Raji (cell line): Measurements from ENCODE around the gene PHKA2.

Experiments used
- POLR2A ChIP-seq: IDR thresholded peaks from 2 replicates; pipeline ENCODE4 v1.6.1; 2011; ENCODE audit warnings: low read depth, low read length, control low read depth; ENCODE audit not compliant: insufficient read depth

PHKA2 gene

DNA sequence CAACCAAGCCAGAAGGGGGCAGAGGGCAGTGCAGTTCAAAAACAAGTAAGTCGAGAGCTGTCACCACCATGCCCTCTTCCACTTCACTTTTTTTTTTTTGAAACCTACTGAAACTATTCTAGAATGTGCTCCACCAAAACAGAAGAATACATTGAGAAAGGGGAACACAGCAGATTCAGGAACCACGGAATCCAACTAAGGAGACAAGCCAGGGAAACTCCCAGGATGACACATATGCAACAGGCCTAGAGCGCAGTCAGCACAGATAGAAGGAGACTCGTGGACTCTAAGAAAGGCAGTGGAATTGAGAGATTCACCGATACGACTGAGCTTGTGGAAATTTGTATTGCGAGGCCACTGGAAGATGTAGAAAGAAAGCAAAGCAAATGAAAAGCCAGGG lies 66.1 kb downstream of the PHKA2 start:
- no peak for TF ChIP-seq POLR2A

DNA sequence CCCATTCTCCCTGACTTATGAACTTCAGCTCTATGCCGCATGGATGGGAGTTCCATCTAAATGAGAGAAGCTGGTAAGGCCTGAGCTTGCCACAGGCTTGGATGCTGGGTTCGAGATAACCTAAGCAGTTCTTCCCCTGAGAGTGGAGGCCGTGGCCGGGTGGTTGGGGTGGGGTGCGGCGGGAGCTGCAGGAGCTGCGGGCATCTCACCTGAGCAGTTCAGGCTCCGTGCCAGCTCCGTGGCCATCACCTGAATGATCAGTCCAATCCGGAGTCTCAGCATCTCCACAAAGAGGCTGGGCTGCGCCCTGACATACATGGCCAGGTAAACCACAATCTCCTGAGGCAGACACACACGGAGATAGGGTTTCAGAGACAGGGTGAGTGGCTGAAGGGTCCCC lies 77.6 kb downstream of the PHKA2 start:
- no peak for TF ChIP-seq POLR2A

DNA sequence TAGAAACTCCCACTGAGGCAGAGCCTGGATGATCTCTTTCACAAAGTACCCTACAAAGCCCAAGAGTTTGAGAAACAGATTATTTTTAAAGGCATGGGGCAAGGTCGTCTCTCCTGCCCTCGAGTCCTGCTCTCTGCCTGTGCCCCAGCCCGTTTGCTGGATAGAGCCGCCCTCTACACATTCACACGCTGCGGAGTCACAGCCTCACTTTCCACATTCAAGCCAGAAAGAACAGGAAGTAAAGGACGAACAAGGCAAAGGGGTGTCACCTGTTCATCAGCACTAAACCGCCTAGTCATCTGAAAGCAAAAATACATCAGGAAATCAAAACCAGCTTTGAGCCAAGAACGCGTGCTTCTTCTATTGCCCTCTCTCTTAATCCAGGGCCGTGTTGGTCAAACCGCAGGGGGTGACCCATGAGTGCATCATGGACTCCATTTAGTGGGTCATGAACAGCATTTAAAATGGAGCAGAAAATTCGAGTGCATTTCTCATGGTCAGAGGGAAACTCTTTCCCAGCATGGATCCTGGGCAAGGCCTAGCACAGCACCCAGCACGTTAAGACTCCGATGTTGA lies 83.4 kb downstream of the PHKA2 start:
- no peak for TF ChIP-seq POLR2A

DNA sequence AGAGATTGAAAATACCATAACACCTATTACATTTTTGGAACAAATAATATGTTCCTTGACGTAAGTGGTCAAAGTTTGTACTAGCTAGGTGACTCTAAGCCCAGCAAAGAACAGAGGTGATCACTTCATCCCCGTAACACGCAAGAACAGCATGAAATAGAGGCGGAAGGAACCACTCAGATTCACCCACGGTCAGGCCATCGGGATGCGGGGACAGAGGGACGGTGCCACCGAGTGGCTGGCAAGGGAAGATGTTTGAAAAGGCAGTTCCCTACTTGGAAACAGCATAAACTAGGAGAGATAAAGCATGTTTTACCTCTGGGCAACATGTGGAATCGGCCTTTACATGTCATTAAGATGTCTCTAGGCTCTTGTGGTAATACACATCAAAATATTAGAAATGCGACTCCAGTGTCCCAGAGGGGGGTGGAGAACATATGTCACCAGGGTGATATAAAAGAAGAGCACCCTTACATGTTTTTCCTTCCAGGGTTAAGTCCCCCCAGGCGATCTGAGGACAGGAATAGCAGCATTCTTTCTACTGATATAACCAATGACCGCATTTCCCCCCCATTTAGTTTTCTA lies 84.0 kb downstream of the PHKA2 start:
- TF ChIP-seq POLR2A, result no peak

DNA sequence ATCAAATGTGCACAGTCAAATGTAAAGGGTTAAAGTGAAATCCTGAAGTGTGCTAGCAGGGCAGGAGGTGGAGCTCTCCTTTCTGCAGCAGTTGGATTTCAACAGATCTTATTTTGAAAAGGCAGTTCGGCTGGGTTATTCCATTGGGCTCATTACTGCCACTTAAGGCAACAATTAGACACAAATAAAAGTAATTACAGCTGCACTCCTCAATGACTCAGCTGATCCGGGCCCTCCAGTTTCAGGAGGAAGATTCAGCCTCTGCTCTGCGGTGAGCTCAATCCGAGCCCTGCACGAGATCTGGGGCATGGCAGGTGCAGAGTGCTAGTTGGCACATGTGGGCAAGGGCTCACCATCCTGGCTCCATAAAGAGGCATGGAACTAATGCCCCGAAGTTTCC lies 85.4 kb downstream of the PHKA2 start:
- TF ChIP-seq POLR2A, result no peak

DNA sequence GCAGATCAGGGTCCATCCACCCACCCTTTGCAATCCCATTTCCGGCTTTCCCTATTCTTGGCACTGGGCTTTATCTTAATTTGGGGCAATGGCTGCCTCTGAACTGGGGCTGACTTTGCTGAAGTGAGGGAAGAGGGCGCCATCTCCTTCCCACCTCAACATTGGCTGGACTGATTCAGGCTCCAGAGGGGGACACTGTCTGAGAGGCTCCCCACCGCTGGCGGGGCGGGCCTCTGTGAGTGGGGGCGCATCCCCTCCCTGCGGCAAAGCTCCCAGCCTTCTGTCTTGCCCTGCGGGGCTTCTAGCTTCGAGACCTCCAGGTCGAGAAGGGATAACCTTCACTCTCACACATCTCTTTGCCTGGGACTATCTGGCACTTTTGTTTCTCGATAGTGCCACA lies 85.8 kb downstream of the PHKA2 start:
- TF ChIP-seq POLR2A, result no peak

DNA sequence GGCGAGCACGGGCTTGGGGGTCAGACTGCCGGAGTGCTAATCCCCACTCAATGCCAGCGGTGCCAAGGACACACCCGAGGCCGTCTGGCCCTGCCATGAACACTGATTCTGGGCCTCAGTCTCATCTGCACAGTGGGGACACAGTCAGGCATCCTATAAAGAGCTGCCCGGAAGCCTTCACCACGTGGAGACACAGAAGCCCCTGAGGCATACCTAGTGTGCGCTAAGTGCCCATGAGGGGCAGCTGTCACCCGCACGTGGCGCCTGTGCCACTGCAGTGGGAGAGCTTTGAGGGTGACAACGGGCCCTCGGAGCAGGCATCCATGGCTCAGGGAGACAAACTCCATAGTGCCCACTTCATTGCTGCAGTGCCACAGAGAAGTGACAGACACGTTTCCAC lies 86.3 kb downstream of the PHKA2 start:
- no peak for TF ChIP-seq POLR2A

DNA sequence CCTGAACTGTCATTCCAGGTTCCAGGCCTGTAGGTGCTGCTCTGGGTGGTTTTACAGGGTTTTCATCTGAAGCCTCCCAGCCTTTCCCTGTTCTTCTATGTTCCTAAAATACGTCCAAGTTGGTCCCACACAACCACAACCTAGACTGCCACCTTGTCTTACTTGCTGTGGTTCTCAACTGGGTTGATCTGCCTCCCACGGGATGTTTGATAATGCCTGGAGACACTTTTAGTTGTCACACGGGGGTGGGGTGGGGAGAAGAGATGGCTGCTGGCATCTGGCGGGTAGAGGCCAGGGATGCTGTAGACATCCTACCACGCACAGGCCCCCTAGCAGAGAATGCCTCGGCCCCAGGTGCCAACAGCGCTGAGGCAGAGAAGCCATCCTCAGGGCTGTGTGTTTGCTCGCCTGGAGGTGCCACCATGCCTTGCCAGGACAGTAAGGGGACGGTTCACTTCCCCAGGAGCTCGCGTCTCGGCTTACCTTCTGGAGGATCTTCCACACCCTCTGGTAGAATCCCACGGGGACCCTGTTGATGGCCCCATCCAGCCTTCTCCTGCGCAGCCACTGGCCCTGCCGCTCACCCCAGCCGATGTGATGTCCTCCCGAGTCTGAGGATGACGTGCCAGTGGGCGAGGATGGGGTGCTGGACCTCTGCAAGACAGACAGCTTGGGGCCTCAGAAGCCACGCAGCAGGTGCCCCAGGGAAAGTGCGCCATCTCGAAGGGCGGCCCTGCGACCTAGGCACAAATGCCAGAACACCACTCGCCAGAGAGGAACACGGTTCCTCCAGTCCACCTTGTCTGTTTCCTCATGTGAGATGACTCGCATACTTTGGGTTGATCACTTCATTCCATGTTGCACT lies 87.0 kb downstream of the PHKA2 start:
- TF ChIP-seq POLR2A, result no peak

DNA sequence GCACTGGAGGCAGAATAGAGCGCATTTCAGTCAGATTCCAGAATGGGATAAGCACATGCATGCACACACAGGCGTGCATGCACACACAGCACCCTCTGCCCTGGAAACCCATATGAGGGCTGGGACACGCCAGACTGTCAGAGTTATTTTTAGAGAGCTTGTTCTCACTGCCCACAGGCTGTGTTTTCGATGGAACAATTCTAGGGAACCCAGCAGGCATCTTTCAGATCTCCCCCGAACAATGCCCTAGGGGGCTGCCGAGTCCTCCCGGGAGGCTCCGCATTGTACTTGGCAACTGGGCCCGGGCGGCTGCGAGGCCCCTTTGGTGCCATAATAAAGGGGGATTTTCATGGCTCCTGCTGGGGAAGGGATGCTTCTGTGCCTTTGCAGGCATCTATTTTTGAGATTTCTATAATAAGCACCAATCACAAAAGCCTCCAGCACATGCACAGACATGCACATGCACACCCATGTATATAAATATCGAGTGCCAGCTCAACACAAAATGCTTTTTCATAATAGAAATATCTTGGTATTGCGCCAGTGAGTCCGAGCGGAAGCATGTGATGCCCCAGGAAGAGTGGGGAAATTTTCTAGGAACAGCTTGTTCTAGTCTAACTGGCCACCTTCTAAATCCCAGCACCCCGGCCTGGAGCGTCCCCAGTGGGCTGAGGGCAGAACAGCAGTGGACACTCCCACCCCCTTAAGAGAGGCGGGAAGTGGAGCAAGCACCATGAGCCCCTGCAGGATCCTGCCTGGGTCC lies 88.5 kb downstream of the PHKA2 start:
- TF ChIP-seq POLR2A, result no peak

DNA sequence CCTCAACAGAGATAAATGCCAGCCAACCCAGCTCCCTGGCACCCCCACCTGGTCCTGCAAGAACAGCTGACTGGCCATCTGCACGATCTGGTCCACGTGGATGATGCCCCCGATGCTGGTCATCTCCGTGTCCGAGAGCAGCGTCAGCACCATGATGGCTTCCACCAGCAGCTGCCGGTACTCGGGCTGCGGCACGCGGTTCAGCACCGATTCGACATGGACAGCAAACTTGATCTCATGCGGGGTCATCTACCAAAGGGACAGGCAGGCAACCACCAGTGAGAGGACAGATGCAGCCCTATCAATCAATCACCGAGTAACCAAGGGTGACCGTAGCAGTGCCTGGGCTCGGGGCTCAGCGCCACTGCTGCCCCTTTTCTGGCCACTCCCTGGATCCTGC lies 89.8 kb downstream of the PHKA2 start:
- TF ChIP-seq POLR2A, result no peak

DNA sequence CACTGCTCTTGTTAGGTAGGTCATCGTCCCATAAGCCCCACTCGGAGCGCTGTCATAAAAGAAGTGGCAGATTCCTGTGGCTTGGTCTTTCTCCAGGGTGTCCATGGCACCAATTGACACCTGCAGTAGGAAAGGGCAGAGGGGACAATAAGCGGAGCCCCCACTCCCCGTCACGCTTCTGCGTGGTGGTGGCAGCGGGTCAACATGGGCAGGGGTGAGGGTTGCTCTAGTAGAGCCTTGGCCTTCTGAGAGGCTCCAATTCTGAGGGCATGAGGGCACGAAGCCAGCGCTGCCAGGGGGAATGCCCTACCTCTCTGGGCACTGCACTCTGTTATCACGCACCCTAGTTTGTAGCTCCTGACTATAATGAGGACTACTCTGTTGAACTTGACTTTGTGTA lies 90.4 kb downstream of the PHKA2 start:
- TF ChIP-seq POLR2A, result no peak

DNA sequence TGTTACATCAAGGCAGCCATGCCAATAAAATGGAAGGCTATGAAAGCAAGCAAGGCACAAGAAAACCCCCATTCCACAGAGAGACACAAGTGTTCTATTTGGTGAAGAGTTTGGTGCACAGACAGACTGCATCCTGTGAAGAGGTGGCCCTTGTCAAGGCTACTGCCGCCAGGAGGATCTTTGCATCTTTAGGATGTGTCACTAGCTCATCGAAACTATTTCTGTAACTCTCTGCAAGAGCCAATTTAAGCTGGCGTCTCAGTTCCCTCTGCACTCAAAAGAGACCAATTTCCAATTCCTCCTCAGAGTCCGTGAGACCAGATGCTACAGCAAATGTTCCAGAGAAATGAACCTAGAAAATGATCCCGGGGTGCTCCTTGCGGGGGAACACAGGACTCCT lies 91.0 kb downstream of the PHKA2 start:
- no peak for TF ChIP-seq POLR2A

DNA sequence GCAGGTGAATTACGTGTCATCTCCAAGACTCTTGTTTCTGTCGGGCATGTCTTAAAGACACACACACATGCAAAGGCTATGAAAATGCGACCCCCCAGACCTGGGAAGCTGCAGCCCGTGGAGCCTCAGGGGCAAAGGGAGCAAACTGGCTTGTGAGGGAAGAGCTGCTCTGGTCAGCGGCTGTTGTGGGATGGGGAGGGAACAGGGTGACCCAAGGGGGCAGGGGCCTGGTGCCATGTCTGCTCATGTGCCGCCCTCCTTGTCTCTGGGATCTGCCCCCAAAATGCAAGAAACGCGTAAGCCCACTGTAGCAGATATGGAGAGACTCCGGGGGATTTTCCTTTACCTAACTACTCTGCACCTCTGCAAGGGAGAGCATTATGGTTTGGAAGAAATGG lies 92.4 kb downstream of the PHKA2 start:
- TF ChIP-seq POLR2A, result no peak

DNA sequence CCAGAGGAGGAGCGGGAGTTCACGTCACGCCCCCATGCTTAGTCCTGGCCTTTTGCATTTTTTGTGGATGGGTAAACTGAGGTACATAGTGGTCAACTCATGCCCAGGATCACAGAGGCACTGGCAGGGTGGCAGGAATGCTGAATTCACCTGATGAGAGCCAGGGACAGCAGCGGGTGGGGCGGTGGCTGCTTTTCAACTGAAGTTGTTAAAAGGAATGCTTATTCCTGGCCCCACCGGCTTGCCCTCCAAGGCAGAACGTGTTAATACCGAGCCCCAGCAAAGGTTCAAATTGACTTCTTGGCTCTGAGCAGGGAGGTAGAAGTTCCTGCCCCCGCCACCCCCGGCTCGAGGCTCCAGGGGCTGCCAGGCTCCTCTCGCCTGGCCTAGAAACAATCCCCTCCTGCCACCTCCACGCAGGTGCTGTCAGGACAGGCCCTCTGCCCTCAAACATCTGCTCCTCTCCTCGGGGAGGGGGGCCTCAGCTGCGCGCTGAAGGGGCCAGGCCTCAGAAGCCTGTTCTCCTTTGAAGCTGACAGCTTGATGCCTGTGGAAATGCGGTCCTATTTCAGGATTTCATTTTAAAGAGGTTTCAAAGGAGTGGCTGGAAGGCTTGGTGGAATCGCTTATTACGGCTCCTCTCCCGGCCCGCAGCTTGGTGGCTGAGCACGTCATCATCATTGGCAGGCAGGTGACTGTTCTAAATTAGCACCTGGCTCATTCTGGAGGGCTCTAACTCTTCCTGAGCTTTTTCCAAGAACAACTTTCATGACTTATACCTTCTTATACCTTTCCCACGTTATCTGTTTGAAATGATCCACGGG lies 93.0 kb downstream of the PHKA2 start:
- TF ChIP-seq POLR2A, result no peak

DNA sequence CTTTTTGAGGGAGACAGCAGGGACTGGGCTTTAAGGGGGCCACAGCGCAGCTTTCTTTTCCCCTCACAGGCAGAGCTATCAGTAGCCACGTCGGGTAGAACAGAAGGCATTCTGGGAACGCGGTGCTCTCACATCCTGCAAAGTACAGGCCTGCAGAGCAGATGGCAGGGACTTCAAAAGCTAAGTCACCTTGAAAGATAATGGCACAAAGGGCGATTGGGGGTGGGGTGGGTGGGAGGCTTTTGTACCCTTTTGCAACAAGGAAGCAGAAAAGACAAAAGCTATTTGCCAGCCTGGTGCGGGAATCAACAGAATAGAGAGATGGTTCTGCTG lies 93.9 kb downstream of the PHKA2 start:
- no peak for TF ChIP-seq POLR2A

DNA sequence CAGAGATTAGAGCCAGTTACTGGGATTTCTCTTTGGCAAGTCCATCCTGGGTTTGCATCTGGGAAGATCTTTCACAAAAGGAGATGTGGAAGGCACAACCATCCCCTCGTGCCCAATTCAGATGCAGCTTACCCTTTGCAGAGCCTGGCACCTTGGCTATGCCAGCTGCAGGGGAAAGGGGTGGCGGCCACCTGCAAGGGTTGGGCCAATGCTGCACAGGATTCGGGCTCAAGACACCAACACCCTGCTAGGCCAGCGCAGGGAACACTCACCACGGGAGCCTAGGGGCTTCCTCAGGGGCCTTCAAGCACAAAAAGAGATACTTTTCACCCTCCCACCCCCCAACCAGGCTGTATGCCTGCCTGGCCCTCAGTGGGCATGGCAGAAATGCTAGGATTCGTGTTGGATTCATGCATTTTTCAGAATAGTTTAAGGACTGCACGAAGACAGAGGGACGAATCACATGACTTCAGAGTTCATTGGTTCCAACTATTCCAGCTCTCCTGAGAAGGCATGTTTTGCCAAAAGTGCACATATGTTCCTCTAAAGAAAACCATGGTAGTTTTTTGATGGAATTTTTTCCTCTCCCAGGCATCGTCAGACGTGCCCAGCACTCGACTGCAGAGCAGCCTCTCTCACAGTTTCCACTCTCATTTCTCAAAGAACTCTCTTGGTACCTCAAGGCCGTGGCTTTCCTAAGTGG lies 94.4 kb downstream of the PHKA2 start:
- no peak for TF ChIP-seq POLR2A
